ENCODE results near the gene PIGBOS1.
"Not testable (repeated sequence)": the region's sequence is repeated elsewhere in the genome, so short reads cannot be mapped to it uniquely, and the experiment has no call there.

The PIGBOS1 gene, protein sequence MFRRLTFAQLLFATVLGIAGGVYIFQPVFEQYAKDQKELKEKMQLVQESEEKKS

DNA sequence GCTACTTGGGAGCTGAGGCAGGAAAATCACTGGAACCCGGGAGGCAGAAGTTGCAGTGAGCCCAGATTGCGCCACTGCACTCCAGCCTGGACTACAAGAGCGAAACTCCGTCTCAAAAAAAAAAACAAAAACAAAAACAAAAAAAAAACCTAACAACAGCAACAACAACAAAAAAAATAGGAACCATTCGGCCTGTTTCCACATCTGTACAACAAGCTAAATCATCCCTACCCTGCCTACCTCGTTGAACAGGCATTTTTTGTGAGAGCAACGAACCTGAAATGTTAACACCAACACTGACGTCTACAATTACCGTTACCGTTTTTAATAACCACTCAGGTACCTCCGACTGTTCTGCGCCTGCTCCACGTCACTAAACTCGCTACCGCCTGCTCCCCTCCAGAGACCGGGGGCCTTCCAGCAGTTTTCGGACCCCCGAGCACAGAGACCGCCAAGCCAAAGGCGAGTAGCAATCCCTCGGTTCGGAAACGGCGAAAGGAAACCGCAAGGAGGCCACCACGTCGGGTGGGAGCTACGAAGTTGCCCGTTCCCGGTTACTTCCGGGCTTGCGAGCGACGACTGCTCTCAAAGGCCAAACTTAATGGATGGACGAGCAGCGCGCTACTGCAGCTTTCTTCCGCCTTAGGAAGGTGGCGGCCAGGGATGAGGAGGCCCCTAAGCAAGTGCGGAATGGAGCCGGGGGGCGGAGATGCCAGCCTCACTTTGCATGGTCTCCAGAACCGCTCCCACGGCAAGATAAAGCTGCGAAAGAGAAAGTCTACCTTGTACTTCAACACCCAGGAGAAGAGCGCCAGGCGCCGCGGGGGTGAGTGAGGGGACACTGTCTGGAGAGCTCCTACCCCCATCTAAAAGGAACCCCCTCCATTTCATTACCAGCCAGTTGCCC is at the start of gene PIGBOS1, which contains the start of gene PIGB:
Gene PIGBOS1, minus strand, starts transcription at position 536 of the 907 bp plus-strand sequence. CDS start 1,331 bp downstream, outside the sequence.
Gene PIGB, plus strand, starts transcription at position 635 of the 907 bp plus-strand sequence. Its CDS starts 29 bp downstream, at position 664.
- peak; percentile 71 for DNase-seq

DNA sequence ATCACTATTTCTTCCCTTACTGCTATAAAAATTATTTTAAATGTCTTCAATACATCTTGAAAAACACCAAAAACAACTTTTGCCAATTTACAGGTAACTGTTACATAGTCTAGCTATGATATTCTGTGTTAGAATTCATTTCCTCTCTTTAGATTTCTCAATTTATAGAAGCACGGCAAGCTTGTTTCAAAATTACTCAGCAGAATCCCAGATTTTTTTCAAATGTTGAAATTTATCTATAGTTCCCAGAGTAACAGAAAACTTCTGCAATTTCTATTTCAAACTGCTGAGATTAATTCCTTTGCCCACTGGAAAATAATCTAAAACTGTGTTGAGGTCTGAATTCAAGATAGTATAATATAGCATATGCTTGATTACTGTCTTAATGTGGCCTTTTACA is 48.1 kb upstream of the PIGBOS1 start:
- DNase-seq: no peak

DNA sequence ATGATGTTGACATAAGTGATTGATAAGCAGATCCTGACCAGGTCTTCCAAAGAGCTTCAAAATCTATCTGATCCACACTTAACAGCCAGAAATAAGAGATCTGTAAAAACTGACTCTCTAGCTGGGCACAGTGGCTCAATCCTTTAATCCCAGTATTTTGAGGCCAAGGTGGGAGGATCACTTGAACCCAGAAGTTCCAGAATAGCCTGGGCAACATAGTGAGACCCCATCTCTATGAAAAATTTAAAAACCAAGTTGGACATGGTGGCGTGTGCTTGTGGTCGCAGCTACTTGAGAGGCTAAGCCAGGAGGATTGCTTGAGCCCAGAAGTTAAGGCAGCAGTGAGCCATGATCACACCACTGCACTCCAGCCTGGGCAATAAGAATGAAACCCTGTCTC is 43.7 kb upstream of the PIGBOS1 start:
- DNase-seq: no peak

DNA sequence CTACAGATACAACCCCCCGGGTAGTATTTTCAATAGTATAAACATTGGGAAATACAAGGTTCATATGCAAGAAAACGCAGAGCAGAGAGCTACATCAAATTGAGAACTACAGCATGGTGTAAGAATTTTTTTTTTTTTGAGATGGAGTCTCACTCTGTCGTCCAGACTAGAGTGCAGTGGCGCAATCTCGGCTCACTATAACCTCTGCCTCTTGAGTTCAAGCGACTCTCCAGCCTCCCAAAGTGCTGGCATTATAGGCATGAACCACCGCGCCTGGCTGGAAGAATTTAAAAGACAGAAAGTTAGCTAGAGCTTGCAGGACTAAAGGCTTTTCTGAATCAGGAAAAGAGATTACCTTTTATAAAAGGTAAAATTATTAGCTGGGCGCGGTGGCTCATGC is 42.1 kb upstream of the PIGBOS1 start:
- DNase-seq: no peak

DNA sequence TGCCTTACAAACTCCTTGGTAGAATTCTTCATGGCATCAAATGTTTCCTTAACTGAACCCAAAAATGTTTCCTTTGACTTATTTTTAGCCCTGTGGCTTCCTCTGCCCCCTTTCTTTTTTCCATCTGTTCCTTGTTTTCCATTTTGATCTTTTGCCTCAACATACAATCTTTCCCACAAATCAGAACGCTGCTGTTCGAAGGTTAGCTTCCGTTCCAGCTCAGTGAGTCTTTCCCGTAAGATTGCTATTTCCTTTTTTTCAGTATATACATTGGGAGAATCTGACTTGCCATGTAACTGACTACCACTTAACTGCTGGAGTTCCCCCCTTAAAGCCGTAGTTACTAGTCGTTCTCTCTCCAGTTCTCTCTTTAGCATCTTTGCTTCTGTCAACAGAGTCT is 41.3 kb upstream of the PIGBOS1 start:
- DNase-seq: no peak

DNA sequence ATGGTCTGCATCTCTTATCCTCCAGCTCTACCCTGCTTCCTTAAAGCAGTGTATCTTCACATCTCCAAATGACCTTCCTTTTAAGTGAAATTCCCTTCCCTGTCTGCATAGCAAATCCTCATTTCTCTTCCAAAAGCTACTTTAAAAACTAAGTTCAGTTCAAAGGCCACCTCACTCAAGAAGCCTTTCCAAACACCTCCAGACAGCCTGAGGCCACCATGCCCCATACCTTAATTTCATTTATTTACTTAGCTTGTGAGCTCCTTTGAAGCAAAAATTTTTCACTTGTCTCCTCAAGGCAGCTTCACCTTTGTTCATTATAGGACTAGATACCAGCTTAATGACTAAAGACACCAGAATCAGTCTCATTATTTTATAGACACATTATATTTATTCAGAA is 39.5 kb upstream of the PIGBOS1 start:
- no peak for DNase-seq

DNA sequence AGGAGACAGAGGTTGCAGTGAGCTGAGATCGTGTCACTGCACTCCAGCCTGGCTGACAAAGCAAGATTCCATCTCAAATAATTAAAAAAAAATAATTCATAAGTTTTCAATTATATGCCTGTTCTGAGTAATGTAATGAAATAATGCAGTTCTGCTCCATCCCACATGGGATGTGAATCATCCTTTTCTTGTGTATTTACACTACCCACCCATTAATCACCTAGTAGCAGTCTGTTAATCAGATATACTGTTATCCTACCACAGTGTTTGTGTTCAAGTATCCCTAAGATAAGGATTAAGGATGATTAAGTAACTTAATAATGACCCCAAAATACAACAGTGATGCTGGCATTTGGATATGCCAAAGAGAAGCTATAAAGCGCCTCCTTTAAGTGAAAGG is 38.9 kb upstream of the PIGBOS1 start:
- DNase-seq: no peak

DNA sequence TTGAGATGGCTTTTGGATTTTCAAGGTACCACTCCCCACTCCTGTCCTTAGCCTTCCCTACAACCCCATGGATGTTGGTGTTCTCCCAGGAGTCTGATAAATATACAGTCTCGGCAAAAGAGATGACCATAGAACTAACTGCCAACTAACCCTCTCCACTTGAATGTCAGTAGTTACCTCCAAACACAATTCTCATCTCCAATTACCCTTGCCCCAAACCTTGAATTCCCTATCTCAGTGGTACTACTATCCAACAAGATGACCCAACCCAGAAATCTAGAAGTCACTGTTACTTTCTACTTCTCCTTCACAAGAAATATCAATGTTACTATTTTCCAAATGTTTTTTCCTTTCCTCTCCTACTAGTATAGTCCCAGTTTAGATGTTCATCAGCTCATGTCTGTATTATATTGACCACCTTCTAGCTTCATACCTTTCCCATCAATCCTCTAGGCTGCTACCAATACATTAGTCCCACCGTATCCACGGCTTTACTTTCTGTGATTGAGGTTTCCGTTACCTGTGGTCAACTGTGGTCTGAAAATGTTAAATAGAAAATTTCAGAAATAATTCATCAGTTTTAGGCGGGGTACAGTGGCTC is 38.2 kb upstream of the PIGBOS1 start:
- no peak for DNase-seq

DNA sequence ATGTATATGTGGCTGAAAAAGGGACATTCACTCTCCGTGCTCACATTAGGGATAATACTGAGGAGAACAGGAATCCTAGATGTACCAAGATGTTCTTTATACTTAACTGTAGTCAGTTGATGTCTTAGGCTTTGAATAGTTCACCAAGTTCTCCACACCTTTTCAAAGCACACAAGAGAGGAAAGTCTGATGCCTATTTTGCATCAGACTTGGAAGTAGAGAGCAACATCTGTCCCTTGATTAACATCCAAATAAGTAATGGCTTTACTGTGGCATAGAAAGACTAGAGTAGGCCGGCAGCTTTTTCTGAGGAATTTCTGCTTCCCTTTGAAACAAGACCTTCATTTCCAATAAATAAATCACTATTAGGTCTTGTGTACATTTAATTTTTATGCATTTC is 34.1 kb upstream of the PIGBOS1 start:
- DNase-seq: no peak

DNA sequence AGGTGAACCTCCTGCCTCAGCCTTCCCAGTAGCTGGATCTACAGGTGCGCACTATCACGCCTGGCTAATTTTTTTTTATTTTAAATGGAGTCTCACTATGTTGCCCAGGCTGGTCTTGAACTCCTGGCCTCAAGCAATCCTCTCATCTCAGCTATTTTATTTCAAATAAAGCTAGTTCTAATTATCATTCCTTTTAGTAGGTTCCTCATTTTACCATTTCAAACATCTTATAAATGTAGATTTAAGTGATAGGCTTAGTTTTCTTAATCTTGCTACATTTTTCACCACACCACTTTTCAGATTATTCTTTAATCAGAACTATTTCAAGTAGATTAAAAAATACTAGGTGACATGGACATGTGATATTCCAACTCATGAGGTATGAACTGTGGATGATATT is 30.4 kb upstream of the PIGBOS1 start:
- DNase-seq: no peak

DNA sequence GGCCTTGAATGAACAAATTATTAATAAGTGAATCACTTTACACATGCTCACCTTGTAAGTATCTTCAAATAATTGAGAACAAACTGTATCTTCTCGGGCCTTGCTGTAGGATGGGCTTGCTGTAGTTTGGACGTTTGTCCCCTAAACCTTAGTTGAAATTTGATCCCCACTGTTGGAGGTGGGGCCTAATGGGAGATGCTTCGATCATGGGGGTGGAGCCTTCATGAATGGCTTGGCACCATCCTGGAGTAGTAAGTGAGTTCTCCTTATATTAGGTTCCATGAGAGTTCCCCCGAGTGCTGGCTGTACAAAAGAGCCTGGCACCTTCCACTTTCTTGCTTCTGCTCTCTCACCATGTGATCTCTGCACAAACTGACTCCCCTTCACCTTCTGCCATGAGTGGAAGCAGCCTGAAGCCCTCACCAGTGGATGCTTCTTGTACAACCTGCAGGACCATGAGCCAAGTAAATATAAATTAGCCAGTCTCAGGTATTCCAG is 29.4 kb upstream of the PIGBOS1 start:
- no peak for DNase-seq

DNA sequence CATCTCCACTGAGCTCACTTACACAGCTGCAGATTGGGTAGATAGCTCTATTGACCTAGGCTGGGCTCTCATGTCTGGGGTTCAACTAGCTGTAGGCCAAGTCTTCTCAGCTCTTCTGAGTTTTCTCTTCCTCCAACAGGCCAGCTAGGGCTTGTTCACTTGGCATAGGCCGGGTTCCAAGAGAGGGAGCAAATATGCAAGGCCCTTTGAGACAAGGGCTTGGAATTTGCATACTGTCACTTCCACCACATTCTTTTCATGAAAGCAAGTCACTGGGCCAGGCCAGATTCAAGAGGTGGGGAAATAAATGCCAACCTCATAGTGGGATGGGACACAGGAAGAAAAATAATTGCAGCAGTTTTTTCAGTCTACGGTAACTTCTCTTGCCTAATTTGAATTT is 25.3 kb upstream of the PIGBOS1 start:
- DNase-seq: no peak

DNA sequence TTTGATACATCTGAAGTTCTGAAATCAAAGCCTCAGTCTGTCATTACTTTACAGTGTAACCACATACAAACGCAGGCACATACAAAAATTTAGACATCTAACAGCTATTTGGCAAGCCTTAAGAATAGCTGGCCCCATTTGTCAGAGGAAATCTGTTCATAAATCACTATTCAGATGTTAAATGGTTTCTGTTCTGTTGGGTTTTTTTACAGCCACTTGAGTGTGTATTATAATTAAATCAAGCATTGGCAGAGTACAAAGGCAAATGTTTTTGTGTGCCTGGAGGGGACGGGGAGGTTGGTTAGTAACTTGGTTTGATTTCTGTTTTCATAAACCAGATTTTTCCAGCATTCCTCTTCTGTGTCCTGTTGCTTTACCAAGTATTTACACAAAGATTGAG is 24.2 kb upstream of the PIGBOS1 start:
- DNase-seq: no peak

DNA sequence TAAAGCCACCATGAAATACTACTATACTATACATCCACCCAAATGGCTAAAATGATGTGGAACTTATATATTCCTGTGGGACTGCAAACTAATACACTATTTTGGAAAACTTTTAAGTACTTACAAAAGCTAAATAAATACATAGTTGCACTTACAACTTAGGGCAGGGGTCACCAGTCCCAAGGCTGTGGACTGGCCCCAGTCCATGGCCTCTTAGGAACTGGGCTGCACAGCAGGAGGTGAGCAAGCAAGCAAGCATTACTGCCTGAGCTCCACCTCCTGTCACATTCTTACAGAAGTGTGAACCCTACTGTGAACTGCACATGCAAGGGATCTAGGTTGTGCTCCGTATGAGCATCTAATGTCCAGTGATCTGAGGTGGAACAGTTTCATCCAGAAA is 18.2 kb upstream of the PIGBOS1 start:
- DNase-seq: no peak

DNA sequence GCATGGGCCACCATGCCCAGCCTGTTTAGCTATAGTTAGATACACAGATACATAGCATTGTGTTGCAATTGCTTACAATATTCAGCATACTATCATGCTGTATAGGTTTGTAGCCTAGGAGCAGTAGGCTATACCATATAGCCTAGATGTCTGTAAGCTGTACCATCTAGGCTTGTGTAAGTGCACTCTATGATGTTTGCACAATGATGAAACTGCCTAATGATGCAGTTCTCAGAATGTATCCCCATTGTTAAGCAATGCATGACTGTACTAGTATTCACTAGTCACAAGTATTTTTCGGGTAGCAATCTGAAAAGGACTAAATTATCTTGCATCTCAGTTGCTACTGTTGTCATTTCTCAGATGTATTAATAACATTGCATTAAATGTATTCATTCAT is 16.1 kb upstream of the PIGBOS1 start:
- DNase-seq: no peak

DNA sequence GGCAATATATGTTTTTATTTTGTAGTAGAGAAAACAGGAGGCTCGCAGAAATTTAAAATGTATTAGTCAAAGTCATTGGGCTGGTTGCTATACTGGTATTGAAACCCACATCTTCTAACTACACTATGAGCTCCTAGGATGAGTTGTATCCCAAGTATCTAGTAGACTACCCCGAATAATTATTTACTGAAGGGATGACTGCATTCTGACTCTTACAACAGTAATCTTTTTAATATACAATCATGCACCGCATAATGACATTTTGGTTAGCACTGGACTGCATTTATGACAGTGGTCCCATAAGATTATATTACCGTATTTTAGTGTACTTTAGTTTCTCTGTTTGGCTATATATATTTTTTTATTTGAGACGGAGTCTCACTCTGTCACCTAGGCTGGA is 15.4 kb upstream of the PIGBOS1 start:
- DNase-seq: no peak

DNA sequence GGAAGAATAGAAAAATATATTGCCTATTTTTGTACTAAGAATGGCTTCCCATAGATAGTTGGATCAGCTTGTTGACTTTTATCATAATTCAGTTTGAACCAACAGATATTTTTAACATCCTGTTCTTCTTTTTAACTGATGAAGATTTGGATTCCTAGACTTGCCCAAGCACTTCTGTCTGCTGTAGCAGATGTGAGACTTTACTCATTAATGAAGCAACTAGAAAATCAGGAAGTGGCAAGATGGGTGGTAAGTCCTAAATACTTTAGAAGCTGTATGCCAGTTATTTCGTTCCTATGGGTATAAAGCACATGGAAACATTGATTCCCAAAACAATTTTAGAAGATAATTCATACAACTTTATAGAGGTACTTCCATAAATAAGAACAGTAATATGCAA is 8.5 kb upstream of the PIGBOS1 start:
- DNase-seq: no peak

DNA sequence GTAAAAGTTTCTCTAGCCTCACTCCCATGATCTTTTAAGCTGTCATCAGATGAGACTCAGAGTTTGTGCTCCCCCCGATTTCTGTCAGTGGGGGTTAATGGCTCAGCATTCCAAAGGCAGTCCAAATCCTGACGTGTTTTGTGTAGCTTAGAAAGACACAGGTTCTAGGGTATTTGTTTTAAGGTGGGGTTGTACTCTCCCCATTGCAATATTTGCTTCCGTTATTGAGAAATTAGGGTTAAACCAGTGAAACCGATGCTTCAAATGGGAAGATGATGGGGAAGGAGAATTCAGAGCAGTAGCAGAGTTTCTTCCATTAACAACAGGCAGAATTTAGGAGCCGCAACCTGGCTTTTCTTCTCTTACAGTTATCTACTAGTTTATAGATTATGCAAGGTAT is 3.5 kb upstream of the PIGBOS1 start:
- DNase-seq: no peak

DNA sequence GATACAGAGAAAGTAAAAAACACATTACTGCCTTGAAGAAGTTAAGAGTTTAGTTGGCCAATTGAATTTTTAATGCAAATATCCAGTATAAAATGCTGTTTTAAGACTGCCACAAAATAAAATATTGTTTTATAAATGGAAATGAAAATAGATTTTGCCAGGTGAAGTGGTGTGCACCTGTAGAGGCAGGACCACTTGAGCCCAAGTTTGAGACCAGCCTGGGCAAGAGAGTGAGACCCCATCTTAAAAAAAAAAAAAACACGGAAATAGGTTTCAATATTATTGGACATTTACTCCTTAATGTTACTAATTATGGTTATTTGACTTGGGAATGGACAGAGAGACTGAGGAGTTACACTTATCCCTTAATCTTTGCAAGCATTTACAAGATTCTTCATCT is 2.0 kb upstream of the PIGBOS1 start:
- no peak for DNase-seq

DNA sequence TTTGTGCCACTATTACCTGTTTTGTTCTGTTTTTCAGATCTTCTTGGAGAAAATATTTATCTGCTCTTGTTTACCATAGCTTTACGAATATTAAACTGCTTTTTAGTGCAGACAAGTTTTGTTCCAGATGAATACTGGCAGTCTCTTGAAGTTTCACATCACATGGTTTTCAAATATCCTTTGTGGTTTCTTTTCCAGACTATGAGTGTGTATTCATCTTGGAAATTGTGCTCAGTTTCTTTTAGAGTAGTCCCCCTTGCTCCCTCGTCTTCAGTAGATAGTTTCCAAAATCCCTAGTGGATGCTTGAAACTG is 1.3 kb upstream of the PIGBOS1 start:
- DNase-seq: no peak

DNA sequence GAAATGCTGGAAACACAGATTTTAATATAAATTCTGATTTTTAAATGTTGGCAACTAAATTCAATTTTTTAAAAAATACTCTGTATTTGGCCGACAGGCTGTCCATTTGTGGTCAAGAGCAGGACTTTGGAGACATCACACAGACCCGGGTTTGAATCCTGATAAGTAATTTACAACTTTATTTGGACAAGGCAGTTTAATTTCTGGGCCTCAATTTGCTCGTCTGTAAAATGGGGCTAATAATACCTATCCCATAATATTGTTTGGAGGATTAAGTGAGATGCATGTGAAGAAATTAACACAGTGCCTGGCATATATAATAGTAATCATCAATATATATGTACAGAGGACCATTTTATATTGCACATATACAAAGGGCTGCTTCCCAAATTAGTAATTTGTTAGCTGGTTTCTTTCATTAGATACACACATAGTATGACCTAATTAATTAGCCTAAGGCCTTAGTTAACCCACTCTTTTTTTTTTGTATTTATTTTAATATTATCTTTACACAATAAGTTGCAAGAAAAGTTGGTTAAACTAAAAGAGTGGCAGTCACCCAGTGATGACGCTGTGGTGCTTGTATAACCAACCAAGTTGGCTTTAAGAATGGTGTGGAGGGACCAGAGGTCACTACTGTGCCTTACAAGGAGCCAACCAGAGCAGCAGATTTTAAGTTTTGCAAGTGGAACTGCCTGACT is 764 bp upstream of the PIGBOS1 start:
- DNase-seq: no peak

DNA sequence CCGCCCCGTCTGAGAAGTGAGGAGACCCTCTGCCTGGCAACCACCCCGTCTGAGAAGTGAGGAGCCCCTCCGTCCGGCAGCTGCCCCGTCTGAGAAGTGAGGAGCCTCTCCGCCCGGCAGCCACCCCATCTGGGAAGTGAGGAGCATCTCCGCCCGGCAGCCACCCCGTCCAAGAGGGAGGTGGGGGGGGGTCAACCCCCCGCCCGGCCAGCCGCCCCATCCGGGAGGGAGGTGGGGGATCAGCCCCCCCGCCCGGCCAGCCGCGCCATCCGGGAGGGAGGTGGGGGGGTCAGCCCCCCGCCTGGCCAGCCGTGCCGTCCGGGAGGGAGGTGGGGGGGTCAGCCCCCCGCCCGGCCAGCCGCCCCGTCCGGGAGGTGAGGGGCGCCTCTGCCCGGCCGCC is 16.1 kb downstream of the PIGBOS1 start:
- DNase-seq: not testable (repeated sequence)

DNA sequence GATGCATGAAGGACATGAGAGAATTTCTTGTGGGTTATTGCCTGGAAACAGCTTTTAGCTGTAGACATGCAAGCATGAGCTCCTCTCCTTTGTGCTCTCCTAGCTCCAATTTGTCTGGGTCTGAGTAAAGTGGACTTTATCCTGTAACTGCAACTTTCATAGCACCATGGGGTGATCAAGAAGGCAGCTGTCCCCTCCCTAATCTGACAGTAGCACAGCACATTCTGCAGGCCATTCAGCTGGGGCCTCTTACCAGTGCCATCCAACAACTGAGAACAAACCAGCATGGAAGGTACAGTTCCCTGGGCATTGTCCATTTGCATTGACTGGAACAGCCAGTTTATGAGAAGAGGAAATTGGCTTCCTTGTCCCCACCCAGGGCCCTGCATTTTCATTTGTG is 21.6 kb downstream of the PIGBOS1 start:
- no peak for DNase-seq
